Femur (tissue), 1 donor: ENCODE results near the gene CRB1.

ENCODE experiments used
- DNase-seq: peaks from one replicate; pipeline ENCODE4 v3.0.0-alpha.2; 2017

CRB1 gene

DNA sequence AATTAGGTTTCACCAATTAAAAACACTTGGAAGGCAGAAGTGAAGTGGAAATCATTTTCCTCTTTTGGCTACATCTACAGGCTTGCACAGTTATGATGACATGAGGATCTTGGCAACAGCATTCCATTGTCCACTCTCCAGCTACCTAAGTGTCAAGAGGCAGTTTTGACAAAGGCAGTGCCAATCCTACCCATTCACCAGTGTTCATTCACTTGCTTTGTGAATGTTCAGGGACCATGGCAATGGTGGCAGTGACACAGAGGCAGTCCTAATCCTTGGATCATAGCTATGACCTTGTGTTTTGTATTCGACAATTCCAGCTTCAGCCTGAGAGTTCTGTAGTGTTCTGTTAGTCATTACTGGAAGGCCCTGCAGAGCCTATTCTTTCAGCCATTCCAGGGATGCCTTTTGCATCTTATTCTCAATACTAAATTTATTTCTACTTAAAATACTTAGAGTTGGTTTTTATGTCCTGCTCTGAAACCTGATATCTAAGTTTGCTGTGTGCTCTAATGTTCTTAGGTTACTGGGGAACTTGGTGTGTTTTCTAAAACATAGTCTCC lies 36.7 kb downstream of the CRB1 start:
- no peak for DNase-seq

DNA sequence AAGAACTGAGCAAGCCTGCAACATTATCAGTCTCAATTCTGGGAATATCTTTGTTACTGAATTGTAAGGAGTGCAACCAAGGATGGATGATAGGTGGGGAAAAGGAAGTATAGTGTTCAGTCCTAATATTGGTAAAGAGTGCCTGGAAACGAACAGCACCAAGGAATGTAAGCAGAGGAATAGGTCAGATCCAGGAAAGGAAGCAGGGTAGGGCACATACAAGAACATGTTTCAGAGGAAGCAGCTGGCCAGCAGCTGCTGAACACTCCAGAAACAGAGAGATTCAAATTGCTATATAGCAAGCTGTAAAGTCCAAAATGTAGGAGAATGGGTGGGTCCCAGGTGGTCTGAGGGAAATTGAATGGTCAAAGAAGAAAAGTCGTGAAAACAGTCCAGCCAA lies 37.9 kb downstream of the CRB1 start:
- DNase-seq: no peak

DNA sequence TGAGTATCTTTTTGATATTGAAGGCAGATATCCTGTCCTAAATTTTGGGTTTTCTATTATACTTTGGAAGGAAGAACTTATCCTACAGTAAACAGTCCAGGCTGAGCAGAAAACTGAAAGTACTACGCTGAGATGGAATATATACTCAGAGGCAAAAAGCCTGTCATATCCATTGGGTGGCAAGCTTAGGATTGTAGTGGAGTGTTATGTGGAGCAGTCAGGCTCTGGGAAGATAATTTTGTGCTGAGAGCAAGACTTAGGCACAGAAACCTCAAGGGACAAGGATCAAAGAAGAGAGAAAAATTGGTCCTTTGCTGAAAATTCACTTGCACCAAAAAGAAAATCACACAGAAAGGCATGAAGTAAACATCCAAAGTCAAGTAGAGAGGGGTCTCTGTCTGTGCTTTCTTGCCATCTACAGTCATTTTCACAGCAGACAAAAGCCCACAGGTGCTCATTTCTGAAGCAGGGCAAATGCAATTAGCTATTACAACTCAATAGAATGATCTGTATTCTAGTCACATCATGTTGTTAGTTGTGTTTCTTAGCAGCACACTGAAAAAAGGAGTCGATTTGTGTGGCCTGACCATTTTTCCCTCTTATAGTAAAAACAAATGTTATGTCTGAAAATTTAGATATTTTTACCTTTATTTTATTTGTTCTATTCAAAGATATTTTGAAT lies 38.5 kb downstream of the CRB1 start:
- DNase-seq: no peak

- no peak for DNase-seq
Observed at GRCh38 chr1:197307136-197307535, 39.1 kb downstream of the CRB1 start.

- DNase-seq: no peak
Observed at GRCh38 chr1:197307551-197307950, 39.5 kb downstream of the CRB1 start.

GRCh38 chr1:197311081-197311480 lies 43.0 kb downstream of the CRB1 start:
- DNase-seq: no peak

GRCh38 chr1:197312163-197312562 lies 44.1 kb downstream of the CRB1 start:
- DNase-seq: no peak

GRCh38 chr1:197313713-197314112 lies 45.7 kb downstream of the CRB1 start:
- no peak for DNase-seq

- no peak for DNase-seq
Observed at GRCh38 chr1:197314682-197315081, 46.6 kb downstream of the CRB1 start.

DNA sequence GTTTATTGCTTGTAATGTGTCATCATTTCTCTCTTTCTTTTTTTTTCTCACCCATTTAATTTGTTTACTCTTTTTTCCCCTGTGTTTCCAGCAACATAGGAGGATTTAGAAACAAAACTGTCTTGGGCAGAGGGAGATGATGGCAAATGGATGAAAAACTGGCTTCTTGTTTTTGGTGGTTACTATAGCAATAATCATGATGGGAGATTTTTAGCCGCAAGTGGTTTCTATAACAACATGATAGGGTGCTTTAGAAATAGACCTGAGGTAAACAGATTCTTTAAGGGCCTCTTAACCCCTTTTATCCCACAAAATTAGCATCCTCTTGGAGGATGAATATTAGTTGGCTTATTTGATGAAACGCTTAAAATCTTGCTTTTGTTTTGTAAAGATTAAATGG lies 51.6 kb downstream of the CRB1 start:
- DNase-seq: no peak

DNA sequence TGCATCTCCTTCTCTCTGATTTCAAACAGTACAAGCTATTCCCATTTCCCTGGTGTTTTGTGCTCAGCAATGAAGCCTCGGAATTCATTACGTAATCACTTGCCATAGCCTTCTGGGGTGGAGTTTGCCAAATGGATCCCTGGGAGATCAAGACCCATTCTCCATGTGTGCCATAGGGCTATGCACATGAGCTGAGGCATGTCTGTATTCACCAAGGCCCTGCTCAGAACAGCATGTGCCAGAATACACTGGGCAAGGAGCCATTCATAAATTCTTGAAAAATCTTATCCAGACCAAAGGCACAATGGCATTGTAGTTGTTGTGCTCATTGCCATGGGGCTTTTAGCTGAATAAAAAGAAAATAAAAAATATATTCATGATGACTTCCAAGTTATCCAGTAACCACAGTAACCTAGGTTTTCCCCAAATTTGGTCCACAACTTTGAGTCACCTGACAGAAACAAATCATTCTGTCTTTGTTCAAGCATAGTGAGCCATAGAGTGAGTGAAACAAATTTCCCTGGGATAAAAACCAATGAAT lies 53.0 kb downstream of the CRB1 start:
- DNase-seq: no peak

- DNase-seq: no peak
Observed at GRCh38 chr1:197321811-197322210, 53.8 kb downstream of the CRB1 start.

GRCh38 chr1:197327776-197328364 lies 59.8 kb downstream of the CRB1 start:
- DNase-seq: no peak

- DNase-seq: no peak
Observed at GRCh38 chr1:197330213-197330612, 62.2 kb downstream of the CRB1 start.

- no peak for DNase-seq
Observed at GRCh38 chr1:197331565-197331964, 63.5 kb downstream of the CRB1 start.

- no peak for DNase-seq
Observed at GRCh38 chr1:197333041-197333440, 65.0 kb downstream of the CRB1 start.

- no peak for DNase-seq
Observed at GRCh38 chr1:197336571-197336970, 68.5 kb downstream of the CRB1 start.

DNA sequence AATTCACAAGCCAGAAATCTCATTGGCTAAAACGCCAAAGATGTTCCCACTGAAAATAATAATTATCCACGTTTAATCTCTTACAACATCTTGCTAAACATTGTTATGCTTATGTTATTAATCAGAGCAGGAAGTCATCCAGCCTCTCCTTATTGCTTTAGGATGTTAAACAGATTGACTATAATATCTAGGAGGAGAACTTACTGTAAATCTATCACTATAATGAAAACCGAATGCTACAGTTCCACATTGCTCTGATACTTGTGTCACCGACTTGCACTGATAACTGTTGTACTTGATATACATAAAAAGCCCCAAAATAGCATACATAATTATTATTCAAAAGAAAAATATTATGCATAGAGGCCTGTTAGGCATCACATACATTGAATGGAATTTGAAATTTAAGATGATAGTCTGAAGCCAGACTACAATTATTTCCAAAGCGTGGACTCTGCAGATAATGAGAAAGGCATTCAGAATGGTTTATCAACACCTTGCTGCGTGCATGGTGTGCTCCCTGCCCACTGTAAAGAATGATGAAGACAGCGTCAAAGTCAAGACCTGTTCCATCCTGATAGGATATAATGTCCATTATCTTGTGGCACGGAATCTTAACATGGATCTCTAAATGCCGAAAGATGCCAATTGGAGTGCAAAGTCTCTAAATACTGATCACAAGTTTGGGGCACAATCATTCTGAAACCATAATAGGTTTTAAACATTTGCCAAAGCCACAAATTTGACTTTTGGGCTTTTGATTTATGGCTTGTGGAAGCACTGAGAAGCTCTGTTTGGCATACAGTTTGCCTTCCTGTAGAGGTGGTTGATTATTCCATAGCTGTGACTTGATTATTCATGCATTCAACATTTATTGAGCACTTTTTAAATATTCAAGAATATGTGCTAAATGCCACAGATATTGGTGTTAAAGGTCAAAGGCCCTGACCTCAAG lies 71.3 kb downstream of the CRB1 start:
- DNase-seq: no peak

DNA sequence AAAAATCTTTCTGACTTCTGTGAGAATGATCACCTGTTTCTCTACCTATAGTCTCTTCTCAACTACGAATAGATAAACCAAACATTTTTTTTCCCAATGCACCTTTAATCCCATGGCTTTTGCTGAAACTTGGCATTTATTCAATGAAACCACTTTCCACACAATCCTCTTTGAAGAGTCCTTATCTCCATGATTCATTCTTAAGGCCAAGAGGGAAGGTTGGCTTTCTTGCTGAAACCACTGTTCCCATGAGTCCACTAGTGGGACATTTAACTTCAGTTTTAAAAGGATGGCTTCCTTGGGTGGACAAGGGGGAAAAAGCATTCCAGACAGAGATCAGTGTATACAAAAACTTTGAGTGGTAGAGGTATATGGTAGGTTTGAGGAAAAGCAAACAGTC lies 73.6 kb downstream of the CRB1 start:
- no peak for DNase-seq

DNA sequence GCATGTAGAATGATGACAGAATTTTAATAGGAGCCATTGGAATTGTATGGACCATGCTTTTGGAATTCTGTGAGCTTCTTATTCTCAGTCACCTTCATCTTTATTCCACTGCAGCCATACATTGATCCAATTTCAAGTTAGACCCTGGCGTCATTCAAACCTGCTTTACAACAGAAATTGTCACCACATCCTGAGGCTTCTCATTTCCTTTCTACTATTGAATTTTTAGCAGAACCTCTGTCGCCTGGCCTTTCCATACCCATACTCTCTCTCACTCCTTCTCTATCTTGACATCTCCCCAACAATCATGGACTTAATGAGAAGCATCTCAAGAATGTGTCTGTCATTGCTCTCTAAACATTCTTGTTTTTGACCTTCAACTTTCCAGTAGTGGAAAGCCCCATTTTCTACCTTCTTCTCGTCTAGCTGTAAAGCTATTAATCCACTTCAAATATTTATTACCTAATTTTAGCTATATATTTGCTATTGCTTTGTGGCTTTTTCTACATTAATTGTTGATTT lies 74.1 kb downstream of the CRB1 start:
- DNase-seq: no peak

DNA sequence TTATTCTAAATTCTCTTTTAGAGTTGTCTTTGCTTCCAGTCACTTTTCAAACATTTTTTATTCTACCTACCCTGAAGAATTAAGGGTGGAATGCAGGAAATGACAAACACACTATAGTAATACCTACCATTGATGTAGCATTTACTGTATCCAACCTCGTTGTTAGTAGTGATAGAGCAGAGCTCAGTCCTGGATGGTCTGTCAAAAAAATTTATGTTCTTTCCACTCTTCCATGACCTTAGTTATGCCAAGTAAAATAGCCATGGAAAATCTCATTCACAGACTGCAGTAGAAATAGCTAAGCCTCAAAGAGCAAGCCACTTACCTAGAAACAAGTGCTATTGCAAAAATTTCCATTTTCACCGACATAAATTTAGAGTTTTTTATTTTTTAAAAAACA lies 74.6 kb downstream of the CRB1 start:
- DNase-seq: no peak

DNA sequence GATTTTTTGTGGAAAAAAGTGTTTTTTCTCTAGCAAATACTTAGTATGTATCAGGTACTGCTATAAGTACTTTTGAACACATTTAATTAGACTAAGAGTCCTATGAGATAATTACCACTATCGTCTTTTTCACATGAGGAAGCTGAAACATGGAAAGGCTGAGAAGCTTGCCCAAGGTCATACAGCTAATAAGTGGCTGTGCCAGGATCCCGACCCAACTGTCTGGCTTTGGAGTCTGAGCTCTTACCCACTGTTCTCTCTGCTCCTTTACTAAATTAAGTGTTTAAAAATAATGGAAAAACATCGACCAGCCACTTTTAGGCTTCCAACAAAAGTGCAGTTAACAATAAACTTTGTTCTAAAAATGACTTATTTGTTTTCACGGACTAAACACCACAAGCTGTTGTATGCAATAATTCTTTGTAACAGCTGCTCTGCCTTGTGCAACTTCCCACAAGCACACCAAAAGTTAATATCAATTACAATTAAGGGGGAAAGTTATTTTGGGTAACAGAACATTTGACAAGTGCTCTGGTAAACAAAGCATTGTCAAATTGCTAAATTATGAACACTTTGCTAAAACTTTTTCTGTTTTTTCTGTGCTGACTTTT lies 75.7 kb downstream of the CRB1 start:
- DNase-seq: no peak
